Cardiac muscle cell (in vitro differentiated cells and primary cell): Measurements from ENCODE around the gene CAMK1G. TPM values are rescaled to one million over a fixed set of nuclear protein-coding genes. Genes with fewer than 3 reads are reported as not detected.

Source experiments
- DNase-seq, 2 donors: peaks; one replicate each; pipeline versions ENCODE4 v3.0.0 to v3.0.0-alpha.2; 2010 to 2017; ENCODE audit warnings: low read depth in 1 of 2, low spot score in 1 of 2
- H3K27ac ChIP-seq: fragments of 200-600 bp; sonication (generic); 2 replicates; pipeline ENCODE4 v1.5.1; 2016
- H3K27me3 ChIP-seq: fragments of 200-600 bp; sonication (generic); 2 replicates; pipeline ENCODE4 v1.6.0; 2016; ENCODE audit warnings: control low read depth
- H3K36me3 ChIP-seq: fragments of 200-600 bp; sonication (generic); 2 replicates; pipeline ENCODE4 v1.5.1; 2016; ENCODE audit warnings: control low read depth
- H3K4me1 ChIP-seq: fragments of 200-600 bp; sonication (generic); 2 replicates; pipeline ENCODE4 v1.8.1; 2017; ENCODE audit warnings: low read depth, mild to moderate bottlenecking, mixed run types
- H3K4me3 ChIP-seq: fragments of 200-600 bp; sonication (generic); 2 replicates; pipeline ENCODE4 v1.5.1; 2016; ENCODE audit warnings: mild to moderate bottlenecking
- H3K9me3 ChIP-seq: fragments of 200-600 bp; sonication (generic); 2 replicates; pipeline ENCODE4 v1.5.1; 2017; ENCODE audit warnings: low read depth, mild to moderate bottlenecking, control low read depth
- CTCF ChIP-seq: IDR thresholded peaks from 2 replicates; pipeline ENCODE4 v1.5.1; 2012; ENCODE audit warnings: low read depth, mild to moderate bottlenecking, low read length
- polyA plus RNA-seq: library from polyadenylated mRNA; unstranded; fragments of >200 nt; fragmentation: Nextera tagmentation; extraction: Ambion mirVana; gene quantifications from 2 replicates; pipeline ENCODE4 v1.2.1, GENCODE V29; 2016
- total RNA-seq: library from RNA; depleted of rRNA; stranded (reverse); fragments of >200 nt; gene quantifications from 2 replicates; pipeline ENCODE4 v1.2.3, GENCODE V29; 2016

Gene CAMK1G
- total and polyA plus RNA-seq, 2 experiments from 2014 or later: 5.0 to 8.5 TPM

- H3K27me3 ChIP-seq: no peaks in the 10 kb centered on the region
- no peaks in the 10 kb centered on the region for H3K36me3 ChIP-seq
- peaks cover 15% of the 10 kb centered on the region for H3K4me1 ChIP-seq
- no peaks in the 10 kb centered on the region for H3K9me3 ChIP-seq
- no peak for DNase-seq
- H3K4me3 ChIP-seq: no peak overlapping the region
- H3K27ac ChIP-seq: no peak overlapping the region
- TF ChIP-seq CTCF: no peak
Observed at GRCh38 chr1:209587789-209588188, 4.3 kb downstream of the CAMK1G start.

GRCh38 chr1:209589440-209589839 is 5.9 kb downstream of the CAMK1G start:
- Histone ChIP-seq H3K27ac (no peak overlapping the region), H3K9me3 (no peaks in the 10 kb centered on the region)
- TF ChIP-seq CTCF: no peak

GRCh38 chr1:209589863-209590262 is 6.3 kb downstream of the CAMK1G start:
- no peak overlapping the region for H3K4me3 ChIP-seq
- H3K36me3 ChIP-seq: no peaks in the 10 kb centered on the region
- no peaks in the 10 kb centered on the region for H3K9me3 ChIP-seq
- no peaks in the 10 kb centered on the region for H3K27me3 ChIP-seq
- H3K27ac ChIP-seq: no peak overlapping the region
- peaks cover 6% of the 10 kb centered on the region for H3K4me1 ChIP-seq
- DNase-seq: no peak
- TF ChIP-seq CTCF: no peak

More at GRCh38 chr1:209589440-209589839, 5.9 kb downstream of the CAMK1G start:
- Histone ChIP-seq H3K4me3 (no peak overlapping the region), H3K4me1 (peaks cover 8% of the 10 kb centered on the region), H3K36me3 (no peaks in the 10 kb centered on the region), H3K27me3 (no peaks in the 10 kb centered on the region)
- DNase-seq: no peak

GRCh38 chr1:209590405-209590804 is 6.9 kb downstream of the CAMK1G start:
- no peaks in the 10 kb centered on the region for H3K27me3 ChIP-seq
- H3K36me3 ChIP-seq: no peaks in the 10 kb centered on the region
- no peak overlapping the region for H3K27ac ChIP-seq
- H3K9me3 ChIP-seq: no peaks in the 10 kb centered on the region
- H3K4me3 ChIP-seq: no peak overlapping the region
- peak; percentile 43 for TF ChIP-seq CTCF
- peaks cover 6% of the 10 kb centered on the region for H3K4me1 ChIP-seq
- peak; percentile 29 to 47 for DNase-seq

GRCh38 chr1:209593747-209594146 is 10.2 kb downstream of the CAMK1G start:
- no peak for DNase-seq
- no peak overlapping the region for H3K27ac ChIP-seq

More at GRCh38 chr1:209593747-209594146, 10.2 kb downstream of the CAMK1G start:
- Histone ChIP-seq H3K36me3 (no peaks in the 10 kb centered on the region), H3K4me1 (no peaks in the 10 kb centered on the region), H3K4me3 (no peak overlapping the region), H3K9me3 (no peaks in the 10 kb centered on the region), H3K27me3 (peaks cover 5% of the 10 kb centered on the region)
- TF ChIP-seq CTCF: no peak
